CD4-positive, alpha-beta T cell (primary cell): ENCODE measurements around the gene IP6K3. TPM values are rescaled to one million over a fixed set of nuclear protein-coding genes. Genes with fewer than 3 reads are reported as not detected.
A peak's percentile ranks its signal among the peaks of the same experiment; 100 is the strongest.

Experiments
- ATAC-seq: fragments of 200-7000 bp; cut with Tn5 transposase; one replicate; pipeline ENCODE4 v1.10.0; 2022; ENCODE audit warnings: mild to moderate bottlenecking; ENCODE audit not compliant: poor library complexity
- CTCF ChIA-PET: fragments of 350-600 bp; sonication (Branson Sonifier 250); formaldehyde crosslinking; loops from one replicate; lab custom pipeline; 2021; ENCODE audit warnings: antibody characterized with exemption, inconsistent platforms; lab: Charles Lee
- POLR2A ChIA-PET: fragments of 350-600 bp; sonication (Branson Sonifier 250); formaldehyde crosslinking; loops from one replicate; lab custom pipeline; 2021; ENCODE audit warnings: antibody characterized with exemption, inconsistent platforms; lab: Charles Lee
- DNase-seq, 14 experiments: peaks; one replicate each; pipeline ENCODE4 v3.0.0-alpha.2; 2013 to 2020; ENCODE audit warnings: mixed read lengths in 2 of 14
- H3K27ac ChIP-seq, 2 donors: one replicate each; pipeline versions ENCODE4 v1.5.1 to v1.7.0; 2013; ENCODE audit warnings: low read length in 2 of 2, low read depth in 1 of 2, mild to moderate bottlenecking in 1 of 2
- H3K27me3 ChIP-seq, 2 experiments: 1 replicate in 1 of 2; 2 replicates in 1 of 2; pipeline versions ENCODE4 v1.6.1 to v1.7.0; 2013; ENCODE audit warnings: low read length in 2 of 2, control low read depth in 1 of 2, mild to moderate bottlenecking in 1 of 2, moderate library complexity in 1 of 2; ENCODE audit not compliant: insufficient read depth in 2 of 2, control insufficient read depth in 1 of 2
- H3K36me3 ChIP-seq: one replicate; pipeline ENCODE4 v1.6.1; 2013; ENCODE audit warnings: low read length, control low read depth; ENCODE audit not compliant: insufficient read depth
- H3K4me1 ChIP-seq: one replicate; pipeline ENCODE4 v1.6.1; 2013; ENCODE audit warnings: low read length, control low read depth; ENCODE audit not compliant: insufficient read depth
- H3K4me3 ChIP-seq: one replicate; pipeline ENCODE4 v1.5.1; 2013; ENCODE audit warnings: mild to moderate bottlenecking, low read length, moderate library complexity
- H3K9me3 ChIP-seq, 2 experiments: 1 replicate in 1 of 2; 2 replicates in 1 of 2; pipeline versions ENCODE4 v1.6.1 to v1.7.0; 2013; ENCODE audit warnings: low read length in 2 of 2, mild to moderate bottlenecking in 2 of 2, control low read depth in 1 of 2, moderate library complexity in 1 of 2; ENCODE audit not compliant: control insufficient read depth in 1 of 2, insufficient read depth in 1 of 2
- H3K27ac Mint-ChIP-seq: one replicate; pipeline ENCODE4 v1.8.0; 2020; ENCODE audit warnings: mixed read lengths
- H3K27me3 Mint-ChIP-seq: one replicate; pipeline ENCODE4 v1.8.0; 2021; ENCODE audit warnings: mixed read lengths
- H3K36me3 Mint-ChIP-seq: one replicate; pipeline ENCODE4 v1.8.0; 2021; ENCODE audit warnings: low read depth, mixed read lengths
- H3K4me1 Mint-ChIP-seq: one replicate; pipeline ENCODE4 v1.8.0; 2021; ENCODE audit warnings: low read depth, mixed read lengths
- H3K4me3 Mint-ChIP-seq: one replicate; pipeline ENCODE4 v1.8.0; 2020; ENCODE audit warnings: mild to moderate bottlenecking, mixed read lengths
- H3K9me3 Mint-ChIP-seq: one replicate; pipeline ENCODE4 v1.8.0; 2020; ENCODE audit warnings: mixed read lengths
- CTCF ChIP-seq: fragments of 200-600 bp; IDR thresholded peaks from one replicate; pipeline ENCODE4 v1.8.0; 2022; ENCODE audit warnings: antibody characterized with exemption, mild to moderate bottlenecking
- intact Hi-C, 2 experiments: fragments of 100-400 bp; cut with DNase I in 1 of 2; cut with micrococcal nuclease in 1 of 2; formaldehyde crosslinking; loops; one replicate each; pipeline versions ENCODE4 v1.15.1 to v1.9.0; 2023 to 2025; cut with DNase I, micrococcal nuclease
- total RNA-seq, 174 experiments: library from RNA in 2 of 174; stranded (reverse) in 2 of 174; gene quantifications; one replicate each; pipeline ENCODE4 v1.2.3 and lab custom pipeline; 2021 to 2026

The IP6K3 gene
- total RNA-seq, 2 experiments from 2014 or later, result not detected

GRCh38 chr6:33789550-33789895 is 42.8 kb upstream of the IP6K3 start:
- peak overlapping the region; percentile 86 for H3K4me3 Mint-ChIP-seq
- no peaks in the 10 kb centered on the region for H3K9me3 Mint-ChIP-seq
- no peak overlapping the region for H3K4me3 ChIP-seq
- H3K4me1 Mint-ChIP-seq, result peaks cover 42% of the 10 kb centered on the region
- peaks cover 38% of the 10 kb centered on the region for H3K36me3 Mint-ChIP-seq
- DNase-seq (peak in 1 of 14 experiments; percentile 42), ATAC-seq (no peak)
- ChIA-PET CTCF (interaction anchor here (2.7 kb wide), 1 partner anchor 78 kb away, joined by 9 read pairs; the partner anchor contains the start of gene UQCC2), POLR2A (interaction anchor here (0.7 to 2.3 kb wide), 6 partner anchors 9 to 967 kb away, joined by 3 to 10 read pairs (median 4); partner anchors contain the start of gene BAK1)
- H3K27ac ChIP-seq, result no peak overlapping the region
- peaks cover 26% of the 10 kb centered on the region for H3K36me3 ChIP-seq
- no peak for TF ChIP-seq CTCF
- peaks cover 41% of the 10 kb centered on the region for H3K4me1 ChIP-seq
- no peaks in the 10 kb centered on the region for H3K27me3 ChIP-seq
- no peaks in the 10 kb centered on the region for H3K27me3 Mint-ChIP-seq
- intact Hi-C loops, result loop anchor here (1.0 to 10.0 kb wide), 7 partner anchors 78 to 735 kb away; partner anchors contain the start of genes B3GALT4 (in 1 of the 2), RPS10 (in 1 of the 2), RPS18 (in 1 of the 2) and SMIM29 (in 1 of the 2)
- no peaks in the 10 kb centered on the region for H3K9me3 ChIP-seq
- H3K27ac Mint-ChIP-seq, result peak overlapping the region; percentile 85

GRCh38 chr6:33788694-33789549 is 42.2 kb upstream of the IP6K3 start, which contains the start of gene LEMD2:
Gene LEMD2 (minus strand): TSS chr6:33789130. CDS start chr6:33789116, 14 bp downstream.
- Histone ChIP-seq H3K9me3 (no peaks in the 10 kb centered on the region), H3K27me3 (no peaks in the 10 kb centered on the region), H3K27ac (peak within 1 kb of the TSS; percentile 50 to 87), H3K4me3 (peak within 1 kb of the TSS; percentile 53), H3K36me3 (peaks cover 31% of the 10 kb centered on the region), H3K4me1 (peaks cover 45% of the 10 kb centered on the region)
- ATAC-seq (peak; percentile 88), DNase-seq (peak; percentile 81 to 96 (median 92))
- Mint-ChIP-seq H3K9me3 (no peaks in the 10 kb centered on the region), H3K27ac (peak within 1 kb of the TSS; percentile 94), H3K36me3 (peaks cover 44% of the 10 kb centered on the region), H3K4me3 (peak within 1 kb of the TSS; percentile 94), H3K27me3 (no peaks in the 10 kb centered on the region), H3K4me1 (peaks cover 47% of the 10 kb centered on the region)
- CTCF ChIA-PET, result interaction anchor here (2.7 kb wide), 1 partner anchor 77 kb away, joined by 9 read pairs; the partner anchor contains the start of gene UQCC2
- POLR2A ChIA-PET, result interaction anchor here (0.6 to 2.5 kb wide), 17 partner anchors 9 to 968 kb away, joined by 3 to 14 read pairs (median 4); partner anchors contain the start of genes BAK1, ITPR3 and SMIM29
- TF ChIP-seq CTCF, result no peak
- intact Hi-C loops, result loop anchor here (1.0 to 10.0 kb wide), 7 partner anchors 78 to 736 kb away; partner anchors contain the start of genes B3GALT4 (in 1 of the 2), RPS10 (in 1 of the 2), RPS18 (in 1 of the 2) and SMIM29 (in 1 of the 2)
